Measurements from ENCODE around the gene ADH4. TPM values are rescaled to one million over a fixed set of nuclear protein-coding genes. Genes with fewer than 3 reads are reported as not detected.
A peak's percentile ranks its signal among the peaks of the same experiment; 100 is the strongest.

ADH4 gene
- total RNA-seq, 4 donors from 2014 or later = 3.2 TPM; not detected in 3

DNA sequence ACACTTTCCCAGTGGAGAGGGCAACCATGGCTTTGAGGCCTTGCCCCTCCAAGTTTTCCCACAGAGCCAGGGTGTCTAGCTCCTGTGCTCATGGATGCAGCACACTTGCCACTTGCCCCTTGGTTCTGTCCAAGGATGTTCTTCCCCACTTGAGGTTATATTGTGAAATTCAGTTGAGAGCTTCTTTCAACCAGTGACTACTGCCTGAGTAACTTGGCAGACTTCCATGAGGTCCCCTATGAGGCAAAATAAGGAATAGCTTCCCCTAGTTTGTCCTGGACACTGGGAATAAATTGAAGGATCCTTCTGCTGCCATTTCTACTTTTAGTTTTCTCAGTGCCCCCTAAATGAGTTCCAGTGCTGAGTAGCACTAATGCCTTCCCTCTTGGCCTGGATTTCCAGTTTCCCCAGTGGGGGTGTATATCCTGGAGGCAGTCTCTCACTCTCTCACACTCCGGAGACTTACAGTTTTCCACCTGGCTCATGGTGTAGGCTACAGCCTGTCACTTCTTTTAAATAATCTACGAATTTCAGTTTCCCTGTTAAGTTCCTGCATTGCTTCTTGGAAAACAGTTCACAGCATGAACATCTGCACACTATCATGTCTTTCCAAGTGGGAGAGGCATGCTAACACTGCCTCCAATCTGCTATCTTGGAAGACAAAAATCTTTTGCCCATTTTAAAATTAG lies 36.4 kb upstream of the ADH4 start:
- H3K4me1 ChIP-seq = no peaks in the 10 kb centered on the region
- intact Hi-C loops (cut with DNase I; ENCODE audit: low total_unique reads) = no loop called here
- peak; percentile 20 to 68 for DNase-seq
- TF ChIP-seq POLR2A (IDR thresholded peaks at IDR 0.05) (no peak), CTCF (IDR thresholded peaks at IDR 0.05) (peak in 1 of 4 experiments; percentile 8)
- peak overlapping the region; percentile 65 to 68 for H3K27ac ChIP-seq
- no peaks in the 10 kb centered on the region for H3K36me3 ChIP-seq
- peaks cover 0 to 7% of the 10 kb centered on the region in 2 donors for H3K9me3 ChIP-seq
- no peak overlapping the region for H3K4me3 ChIP-seq
- no peaks in the 10 kb centered on the region for H3K27me3 ChIP-seq

GRCh38 chr4:99179626-99180025 lies 35.5 kb upstream of the ADH4 start:
- no peaks in the 10 kb centered on the region for H3K36me3 ChIP-seq
- no peaks in the 10 kb centered on the region for H3K4me1 ChIP-seq
- H3K27me3 ChIP-seq = no peaks in the 10 kb centered on the region
- intact Hi-C loops (cut with DNase I; ENCODE audit: low total_unique reads) = no loop called here
- DNase-seq = no peak
- peaks cover 0 to 7% of the 10 kb centered on the region in 2 donors for H3K9me3 ChIP-seq
- no peak overlapping the region for H3K4me3 ChIP-seq
- TF ChIP-seq POLR2A (IDR thresholded peaks at IDR 0.05) = no peak
- H3K27ac ChIP-seq = peak overlapping the region in 1 of 2 donors; percentile 65

GRCh38 chr4:99179178-99179577 lies 35.1 kb upstream of the ADH4 start:
- no peak for DNase-seq
- intact Hi-C loops (cut with DNase I; ENCODE audit: low total_unique reads) = no loop called here
- TF ChIP-seq CTCF (IDR thresholded peaks at IDR 0.05) (no peak), POLR2A (IDR thresholded peaks at IDR 0.05) (no peak)
- Histone ChIP-seq H3K27ac (no peak overlapping the region), H3K36me3 (no peaks in the 10 kb centered on the region), H3K4me1 (no peaks in the 10 kb centered on the region), H3K4me3 (no peak overlapping the region), H3K27me3 (no peaks in the 10 kb centered on the region), H3K9me3 (peaks cover 0 to 7% of the 10 kb centered on the region in 2 donors)

DNA sequence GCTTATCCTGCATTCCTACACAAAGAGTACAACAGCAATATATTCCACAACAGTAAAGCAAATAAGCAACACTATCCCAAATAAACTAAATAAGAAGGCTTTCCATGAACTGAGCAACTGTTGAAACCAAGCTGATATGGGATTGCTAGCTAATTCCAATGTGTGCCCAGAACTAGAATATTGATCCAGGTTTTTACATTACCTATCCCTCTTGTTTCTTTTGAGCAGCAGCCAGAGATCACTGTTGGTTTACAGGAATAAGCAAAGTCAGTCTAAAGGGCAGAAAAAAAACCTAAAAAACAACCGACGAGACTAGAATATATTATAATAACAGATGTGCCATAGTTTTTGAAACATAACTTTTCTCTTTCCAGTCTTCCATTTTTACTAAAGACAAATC lies 22.4 kb upstream of the ADH4 start:
- intact Hi-C loops (cut with DNase I; ENCODE audit: low total_unique reads) = no loop called here
- Histone ChIP-seq H3K4me1 (no peaks in the 10 kb centered on the region), H3K36me3 (no peaks in the 10 kb centered on the region), H3K9me3 (no peaks in the 10 kb centered on the region), H3K4me3 (no peak overlapping the region), H3K27ac (no peak overlapping the region), H3K27me3 (no peaks in the 10 kb centered on the region)
- no peak for DNase-seq
- TF ChIP-seq CTCF (IDR thresholded peaks at IDR 0.05) (no peak), POLR2A (IDR thresholded peaks at IDR 0.05) (no peak)

DNA sequence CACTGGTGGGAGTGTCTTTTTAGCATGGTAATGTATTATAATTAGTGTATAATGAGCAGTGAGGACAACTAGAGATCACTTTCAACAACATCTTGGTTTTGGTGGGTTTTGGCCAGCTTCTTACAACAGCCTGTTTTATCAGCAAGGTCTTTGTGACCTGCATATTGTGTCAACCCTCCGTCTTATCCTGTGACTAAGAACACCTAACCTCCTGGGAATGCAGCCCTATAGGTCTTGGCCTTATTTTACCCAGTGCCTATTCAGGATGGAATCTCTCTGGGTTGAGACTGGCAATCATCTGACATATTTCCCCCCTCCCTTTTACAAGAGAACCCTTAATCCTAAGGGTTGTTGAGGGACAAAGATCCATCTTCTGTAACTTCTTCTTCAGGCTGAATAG lies 21.9 kb upstream of the ADH4 start:
- H3K4me1 ChIP-seq = no peaks in the 10 kb centered on the region
- H3K9me3 ChIP-seq = no peaks in the 10 kb centered on the region
- H3K27ac ChIP-seq = no peak overlapping the region
- H3K36me3 ChIP-seq = no peaks in the 10 kb centered on the region
- TF ChIP-seq POLR2A (IDR thresholded peaks at IDR 0.05) (no peak), CTCF (IDR thresholded peaks at IDR 0.05) (no peak)
- no peak overlapping the region for H3K4me3 ChIP-seq
- no peak for DNase-seq
- H3K27me3 ChIP-seq = no peaks in the 10 kb centered on the region
- intact Hi-C loops (cut with DNase I; ENCODE audit: low total_unique reads) = no loop called here
